ENCODE results near the gene CLUH.
"Not testable (repeated sequence)": the region's sequence is repeated elsewhere in the genome, so short reads cannot be mapped to it uniquely, and the experiment has no call there.

CLUH gene

DNA sequence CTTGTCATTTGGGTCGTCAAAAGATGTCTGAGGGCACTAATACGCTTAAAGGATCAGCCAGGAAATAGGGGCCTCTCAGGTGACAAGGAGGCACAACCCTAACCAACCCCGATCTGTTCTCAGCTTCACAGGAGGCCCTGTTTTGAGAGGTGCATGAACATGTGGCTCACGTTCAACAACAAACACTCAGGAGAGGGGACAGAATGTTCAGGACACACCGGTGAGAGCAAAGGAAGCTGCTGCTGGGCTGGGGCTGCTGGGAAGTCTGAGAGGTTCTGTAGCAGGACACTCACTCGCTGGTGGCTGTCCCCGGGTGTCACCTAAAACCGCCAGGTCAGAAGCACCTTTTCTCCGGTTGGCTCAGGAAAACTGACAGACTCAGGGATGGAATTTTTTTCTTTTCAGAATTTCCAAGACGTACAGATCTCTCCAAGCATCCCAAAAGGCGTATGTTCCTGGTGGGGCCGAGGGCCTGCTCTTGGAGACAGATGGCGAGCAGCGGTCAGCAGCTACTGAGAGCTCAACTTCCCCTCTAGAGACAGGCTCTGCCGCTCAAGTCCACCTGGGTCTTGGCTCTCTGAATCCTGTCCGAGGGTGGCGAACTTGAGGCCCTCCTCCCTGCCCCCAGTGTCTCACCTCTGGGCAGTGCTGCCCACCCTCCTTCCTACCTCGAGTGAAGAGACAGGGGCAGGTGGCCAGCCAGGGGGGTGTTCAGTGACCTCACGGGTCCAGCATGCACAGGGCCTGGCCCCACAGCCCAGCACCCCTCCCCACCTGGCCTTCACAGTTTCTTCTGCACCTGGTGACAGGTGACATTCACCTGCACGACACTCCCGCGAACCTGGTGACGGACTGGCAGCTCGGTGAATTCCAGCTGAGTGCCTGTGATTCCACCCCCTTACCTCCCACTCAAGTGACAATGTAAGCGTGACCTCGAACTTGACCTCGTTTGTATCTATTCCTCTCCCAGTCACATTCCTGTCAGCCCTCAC lies 22.9 kb downstream of the CLUH start:
- no peak for DNase-seq (ENCODE audit: low read depth in 1 of 2, low spot score in 1 of 2)

DNA sequence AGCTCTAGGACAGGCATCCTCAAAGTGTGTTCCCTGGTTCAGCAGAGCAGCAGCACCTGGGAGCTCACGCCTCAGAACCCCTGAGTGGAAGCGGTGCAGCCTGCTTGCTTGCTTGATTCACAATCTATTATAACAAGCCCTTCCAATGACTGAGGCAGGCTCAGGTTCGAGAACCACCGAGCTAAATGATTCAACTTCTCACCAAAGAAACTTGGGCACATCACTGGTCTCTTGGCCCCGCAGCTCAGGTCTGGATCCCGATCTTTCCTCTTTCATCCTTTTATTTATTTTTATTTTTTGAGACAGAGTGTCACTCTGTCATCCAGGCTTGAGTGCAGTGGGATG lies 24.5 kb downstream of the CLUH start:
- no peak for DNase-seq (ENCODE audit: low read depth in 1 of 2, low spot score in 1 of 2)

DNA sequence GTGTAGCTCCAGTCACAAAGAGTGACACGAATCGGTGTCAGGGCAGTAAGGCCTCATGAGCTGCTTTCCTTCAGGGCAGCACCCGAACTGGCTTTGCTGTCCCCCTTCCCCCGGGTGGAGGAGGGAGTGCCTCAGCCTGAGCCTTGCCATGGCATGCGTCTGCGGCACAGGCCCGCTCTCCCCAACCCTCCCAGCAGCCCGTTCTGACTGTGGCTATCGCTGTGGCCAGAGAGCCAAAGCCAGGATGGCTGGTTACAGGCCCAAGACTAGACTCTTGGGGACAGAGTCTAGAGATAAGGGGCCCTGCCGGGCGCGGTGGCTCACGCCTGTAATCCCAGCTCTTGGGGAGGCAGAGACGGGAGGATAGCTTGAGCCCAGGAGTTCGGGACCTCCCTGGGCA lies 25.9 kb downstream of the CLUH start:
- DNase-seq (ENCODE audit: low read depth in 1 of 2, low spot score in 1 of 2): no peak

DNA sequence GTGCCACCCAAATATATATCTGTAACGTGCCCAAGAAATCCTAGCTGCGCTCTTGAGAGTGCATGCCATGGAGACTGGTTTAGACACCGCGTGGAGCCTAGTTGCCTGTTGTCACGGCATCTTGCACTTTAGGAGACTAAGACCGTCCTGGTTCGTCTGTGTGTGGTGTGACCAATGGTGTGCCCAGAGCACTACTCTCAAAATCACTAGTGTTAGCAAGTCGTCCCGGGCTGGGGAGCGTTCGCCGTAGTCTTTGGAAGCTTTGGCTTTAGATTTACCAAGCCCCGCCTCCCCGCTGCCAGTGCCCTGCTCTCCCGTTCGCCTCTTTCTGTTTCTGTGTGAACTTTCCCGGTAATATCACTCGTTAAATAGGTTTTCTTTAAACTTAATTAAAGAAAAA lies 27.0 kb downstream of the CLUH start:
- no peak for DNase-seq (ENCODE audit: low read depth in 1 of 2, low spot score in 1 of 2)

DNA sequence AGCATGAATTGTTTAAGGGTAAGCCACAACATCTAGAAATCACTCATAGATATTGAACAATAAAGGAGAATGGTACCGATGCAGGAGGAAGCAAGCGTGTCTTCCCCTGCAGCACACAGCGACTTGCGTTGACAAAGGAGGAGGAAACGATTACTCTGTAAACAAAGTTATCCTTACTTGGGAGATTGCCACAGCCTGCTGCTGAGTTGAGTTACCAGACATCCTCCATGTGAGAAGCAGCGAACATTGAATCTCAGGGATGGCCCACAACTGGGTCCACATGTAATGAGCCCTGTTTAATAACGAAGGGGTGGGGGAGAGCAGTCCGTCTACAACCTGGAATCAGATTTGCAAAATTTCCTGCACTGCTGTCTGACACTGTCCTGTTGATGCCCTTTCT lies 27.7 kb downstream of the CLUH start:
- no peak for DNase-seq (ENCODE audit: low read depth in 1 of 2, low spot score in 1 of 2)

DNA sequence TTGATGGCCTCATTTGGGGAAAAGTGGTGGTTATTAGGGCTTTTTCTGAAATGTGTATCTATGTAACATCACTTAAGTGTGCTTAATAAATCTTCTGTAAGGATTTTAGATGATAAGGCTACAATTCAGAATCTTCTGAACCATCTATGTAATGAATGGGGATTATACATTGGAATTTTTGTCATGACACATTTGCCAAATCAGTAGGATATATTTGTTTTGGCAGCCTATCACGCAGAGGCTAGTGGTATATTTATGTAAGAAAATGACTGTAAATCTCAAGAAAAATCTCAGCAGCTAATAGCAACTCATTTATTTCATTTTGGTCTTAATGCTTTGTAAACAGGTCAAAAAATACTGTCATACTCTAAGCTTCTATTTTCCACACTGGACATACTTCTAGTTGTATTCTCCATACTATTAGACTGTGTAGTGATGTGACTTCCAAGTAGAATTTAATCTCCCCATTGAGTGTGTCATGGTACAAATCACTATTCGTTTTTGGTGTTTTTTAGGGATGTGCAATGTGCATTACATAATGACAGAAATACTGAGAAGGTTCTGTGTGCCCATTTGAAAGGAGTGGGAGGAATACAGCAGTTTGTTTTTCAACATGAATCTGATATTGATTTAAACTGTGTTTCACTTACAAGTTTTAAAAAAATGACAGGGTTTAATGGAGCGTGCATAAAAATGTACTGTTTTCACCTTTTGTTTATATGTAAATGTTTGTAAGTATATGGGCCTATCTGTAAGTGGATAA lies 29.2 kb downstream of the CLUH start:
- no peak for DNase-seq (ENCODE audit: low read depth in 1 of 2, low spot score in 1 of 2)

DNA sequence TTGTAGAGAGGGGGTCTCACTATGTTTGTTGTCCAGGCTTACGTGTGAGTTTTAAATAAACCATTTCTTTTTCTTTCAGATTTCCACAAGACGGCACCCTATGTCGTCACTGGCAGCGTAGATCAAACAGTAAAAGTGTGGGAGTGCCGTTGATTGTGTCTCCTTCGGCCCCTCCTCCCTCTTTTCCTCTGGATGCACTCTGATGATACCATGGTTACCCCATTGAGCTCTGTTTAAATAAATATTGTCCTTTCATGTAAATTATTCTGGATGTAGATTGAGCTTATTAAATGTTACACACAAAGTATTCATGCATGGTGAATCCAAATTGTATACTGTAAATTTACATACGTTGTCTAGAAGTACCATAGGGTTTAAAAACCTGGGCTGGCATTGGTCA lies 29.9 kb downstream of the CLUH start:
- DNase-seq (ENCODE audit: low read depth in 1 of 2, low spot score in 1 of 2): no peak

DNA sequence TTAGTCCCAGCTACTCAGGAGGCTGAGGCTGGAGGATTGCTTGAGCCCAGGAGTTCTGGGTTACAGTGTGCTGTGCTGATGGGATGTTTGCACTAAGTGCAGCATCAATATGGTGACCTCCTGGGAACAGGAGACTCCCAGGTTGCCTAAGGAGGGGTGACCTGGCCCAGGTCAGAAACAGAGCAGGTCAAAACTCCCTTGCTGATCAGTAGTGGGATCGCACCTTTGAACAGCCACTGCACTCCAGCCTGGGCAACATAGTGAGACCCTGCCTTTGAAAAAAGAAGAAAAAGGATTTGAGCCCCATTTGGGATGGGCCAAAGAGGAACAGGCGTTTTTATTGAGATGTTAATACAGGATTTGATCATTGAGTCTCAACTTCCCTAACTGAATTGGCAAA lies 30.6 kb downstream of the CLUH start:
- no peak for DNase-seq (ENCODE audit: low read depth in 1 of 2, low spot score in 1 of 2)

DNA sequence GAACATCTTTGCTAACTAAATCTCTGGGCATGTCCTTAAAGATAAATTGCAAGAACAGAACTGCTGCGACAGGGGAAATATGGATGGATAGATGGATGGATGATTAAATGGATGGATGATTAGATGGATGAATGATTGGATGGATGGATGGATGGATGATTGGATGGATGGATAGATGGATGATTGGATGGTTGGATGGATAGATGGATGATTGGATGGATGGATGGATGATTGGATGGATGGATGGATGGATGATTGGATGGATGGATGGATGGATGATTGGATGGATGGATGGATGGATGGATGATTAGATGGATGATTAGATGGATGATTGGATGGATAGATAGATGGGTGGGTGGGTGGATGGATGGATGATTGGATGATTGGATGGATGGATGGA lies 32.3 kb downstream of the CLUH start:
- not testable (repeated sequence) for DNase-seq (ENCODE audit: low read depth in 1 of 2, low spot score in 1 of 2)

DNA sequence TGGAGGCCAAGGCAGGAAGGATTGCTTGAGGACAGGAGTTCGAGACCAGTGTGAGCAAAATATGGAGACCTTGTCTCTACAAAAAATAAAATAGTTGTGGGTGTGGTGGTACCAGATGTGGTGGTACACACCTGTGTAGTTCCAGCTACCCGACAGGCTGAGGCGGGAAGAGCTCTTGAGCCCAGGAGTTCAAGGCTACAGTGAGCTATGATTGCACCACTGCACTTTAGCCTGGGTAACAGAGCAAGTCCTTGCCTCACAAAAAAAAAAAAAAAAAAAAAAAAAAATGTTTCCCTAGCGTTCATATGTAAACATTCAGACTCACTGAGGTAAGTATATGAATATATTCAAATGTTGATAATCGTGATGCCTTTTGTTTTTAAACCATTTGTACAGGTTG lies 39.5 kb downstream of the CLUH start:
- no peak for DNase-seq (ENCODE audit: low read depth in 1 of 2, low spot score in 1 of 2)

DNA sequence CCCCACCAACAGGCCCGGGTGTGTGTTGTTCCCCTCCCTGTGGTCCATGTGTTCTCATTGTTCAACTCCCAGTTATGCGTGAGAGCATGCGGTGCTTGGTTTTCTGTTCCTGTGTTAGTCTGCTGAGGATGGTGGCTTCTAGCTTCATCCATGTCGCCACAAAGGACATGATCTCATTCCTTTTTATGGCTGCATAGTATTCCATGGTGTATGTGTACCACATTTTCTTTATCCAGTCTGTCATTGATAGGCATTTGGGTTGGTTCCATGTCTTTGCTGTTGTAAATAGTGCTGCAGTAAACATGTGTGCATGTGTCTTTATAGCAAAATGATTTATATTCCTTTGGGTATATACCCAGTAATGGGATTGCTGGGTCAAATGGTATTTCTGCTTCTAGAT lies 51.2 kb downstream of the CLUH start:
- DNase-seq (ENCODE audit: low read depth in 1 of 2, low spot score in 1 of 2): not testable (repeated sequence)

DNA sequence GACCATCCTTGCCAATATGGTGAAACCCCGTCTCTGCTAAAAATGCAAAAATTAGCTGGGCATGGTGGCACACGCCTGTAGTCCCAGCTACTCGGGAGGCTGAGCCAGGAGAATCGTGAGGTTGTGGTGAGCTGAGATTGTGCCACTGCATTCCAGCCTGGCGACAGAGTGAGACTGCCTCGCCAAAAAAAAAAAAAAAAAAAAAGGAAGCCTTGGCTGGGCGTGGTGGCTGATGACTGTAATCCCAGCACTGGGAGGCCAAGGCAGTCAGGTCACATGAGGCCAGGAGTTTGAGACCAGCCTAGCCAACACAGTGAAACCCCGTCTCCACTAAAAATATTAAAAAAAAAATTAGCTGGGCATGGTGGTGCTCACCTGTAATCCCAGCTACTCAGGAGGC lies 52.2 kb downstream of the CLUH start:
- DNase-seq (ENCODE audit: low read depth in 1 of 2, low spot score in 1 of 2): not testable (repeated sequence)

DNA sequence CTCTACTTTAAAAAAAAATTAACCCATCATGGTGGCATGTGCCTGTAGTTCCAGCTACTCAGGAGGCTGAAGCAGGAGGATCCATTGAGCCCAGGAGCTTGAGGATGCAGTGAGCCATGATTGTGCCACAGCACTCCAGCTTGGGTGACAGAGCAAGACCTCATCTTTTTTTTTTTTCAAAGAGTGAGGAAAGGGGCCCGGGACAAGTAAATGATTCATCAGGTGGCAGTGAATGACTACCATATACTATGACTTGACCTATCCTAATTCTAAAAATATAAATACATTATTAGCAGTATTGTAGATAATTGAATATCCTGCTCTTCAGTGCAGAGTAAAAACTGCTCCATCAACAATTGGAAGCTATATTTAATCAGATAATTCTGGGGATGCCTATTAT lies 55.3 kb downstream of the CLUH start:
- no peak for DNase-seq (ENCODE audit: low read depth in 1 of 2, low spot score in 1 of 2)

DNA sequence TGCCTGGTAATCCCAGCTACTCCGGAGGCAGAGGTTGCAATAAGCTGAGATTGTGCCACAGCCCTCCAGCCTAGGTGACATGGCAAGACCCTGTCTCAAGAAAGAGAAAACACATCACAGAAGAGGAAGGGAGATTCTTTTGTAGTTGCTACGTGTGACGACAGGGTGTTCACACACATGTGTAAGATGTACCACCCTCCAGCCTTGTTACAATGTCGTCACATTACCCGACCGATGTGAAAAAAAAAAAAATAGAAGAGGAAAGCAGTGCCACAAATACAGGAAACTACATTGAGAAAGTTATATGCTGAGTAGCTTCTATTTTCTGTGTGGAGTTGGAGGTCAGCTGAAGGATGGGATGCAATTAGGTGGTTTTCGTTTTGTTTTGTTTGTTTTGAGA lies 56.0 kb downstream of the CLUH start:
- no peak for DNase-seq (ENCODE audit: low read depth in 1 of 2, low spot score in 1 of 2)

DNA sequence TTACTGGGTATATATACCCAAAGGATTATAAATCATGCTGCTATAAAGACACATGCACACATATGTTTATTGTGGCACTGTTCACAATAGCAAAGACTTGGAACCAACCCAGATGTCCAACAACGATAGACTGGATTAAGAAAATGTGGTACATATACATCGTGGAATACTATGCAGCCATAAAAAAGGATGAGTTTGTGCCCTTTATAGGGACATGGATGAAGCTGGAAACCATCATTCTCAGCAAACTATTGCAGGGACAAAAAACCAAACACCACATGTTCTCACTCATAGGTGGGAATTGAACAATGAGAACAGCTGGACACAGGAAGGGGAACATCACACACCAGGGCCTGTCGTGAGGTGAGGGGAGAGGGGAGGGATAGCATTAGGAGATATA lies 58.7 kb downstream of the CLUH start:
- DNase-seq (ENCODE audit: low read depth in 1 of 2, low spot score in 1 of 2): not testable (repeated sequence)

DNA sequence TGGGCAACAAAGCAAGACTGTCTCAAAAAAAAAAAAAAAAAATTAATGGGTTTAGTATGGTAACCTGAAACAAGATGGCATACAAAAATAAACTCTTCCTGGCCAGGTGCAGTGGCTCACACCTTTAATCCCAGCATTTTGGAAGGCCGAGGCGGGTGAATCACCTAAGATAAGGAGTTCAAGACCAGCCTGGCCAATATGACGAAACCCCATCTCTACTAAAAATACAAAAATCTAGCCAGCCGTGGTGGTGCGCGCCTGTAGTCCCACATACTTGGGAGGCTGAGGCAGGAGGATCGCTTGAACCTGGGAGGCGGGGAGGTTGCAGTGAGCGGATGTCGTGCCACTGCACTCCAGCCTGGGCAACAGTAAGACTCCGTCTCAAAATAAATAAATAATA lies 62.4 kb downstream of the CLUH start:
- DNase-seq (ENCODE audit: low read depth in 1 of 2, low spot score in 1 of 2): no peak

DNA sequence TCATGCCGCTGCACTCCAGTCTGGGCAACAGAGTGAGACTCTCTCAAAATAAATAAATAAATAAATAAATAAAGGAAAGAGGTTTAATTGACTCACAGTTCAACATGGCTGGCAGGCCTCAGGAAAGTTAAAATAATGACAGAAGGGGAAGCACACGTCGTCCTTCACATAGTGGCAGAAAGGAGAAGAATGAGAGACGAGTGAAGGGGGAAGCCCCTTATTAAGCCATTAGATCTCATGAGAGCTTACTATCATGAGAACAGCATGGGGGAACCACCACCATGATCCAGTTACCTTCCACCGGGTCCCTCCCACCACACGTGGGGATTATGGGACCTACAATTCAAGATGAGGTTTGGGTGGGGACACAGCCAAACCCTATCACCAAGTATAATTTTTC lies 63.6 kb downstream of the CLUH start:
- no peak for DNase-seq (ENCODE audit: low read depth in 1 of 2, low spot score in 1 of 2)

DNA sequence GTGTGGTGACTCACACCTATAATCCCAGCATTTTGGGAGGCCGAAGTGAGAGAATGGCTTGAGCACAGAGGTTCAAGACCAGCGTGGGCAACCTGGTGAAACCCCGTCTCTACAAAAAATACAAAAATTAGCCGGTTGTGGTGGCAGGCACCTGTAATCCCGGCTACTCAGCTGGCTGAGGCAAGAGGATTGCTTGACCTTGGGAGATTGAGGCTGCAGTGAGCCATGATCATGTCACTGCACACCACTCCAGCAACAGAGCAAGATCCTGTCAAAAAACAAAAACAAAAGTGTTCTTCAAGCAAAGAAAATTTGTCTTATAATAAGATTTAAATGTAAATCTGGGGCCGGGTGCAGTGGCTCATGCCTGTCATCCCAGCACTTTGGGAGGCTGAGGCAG lies 66.6 kb downstream of the CLUH start:
- no peak for DNase-seq (ENCODE audit: low read depth in 1 of 2, low spot score in 1 of 2)

Measured in activated T-helper 1 cell treated with anti-CD3 and anti-CD28 coated beads, Interleukin-2, amount 50 U/mL, for 16 hours (primary cell).